Measurements from ENCODE around the gene HNRNPUL2. TPM values are rescaled to one million over a fixed set of nuclear protein-coding genes. Genes with fewer than 3 reads are reported as not detected.

HNRNPUL2 gene
- total and polyA plus RNA-seq, 2 donors from 2014 or later, result 37.1 to 49.0 TPM

GRCh38 chr11:62715150-62716130 lies 11.8 kb downstream of the HNRNPUL2 start:
- H3K9me3 ChIP-seq (ENCODE audit: control insufficient read depth in 2 of 3, insufficient read depth in 1 of 3, low read length in 3 of 3), result no peaks in the 10 kb centered on the region
- no peaks in the 10 kb centered on the region for H3K27me3 ChIP-seq (ENCODE audit: control insufficient read depth, insufficient read depth, low read length)
- H3K4me1 ChIP-seq (ENCODE audit: control insufficient read depth in 2 of 3, insufficient read depth in 2 of 3, low read depth in 1 of 3, low read length in 3 of 3), result peaks cover 0 to 8% (median 0%) of the 10 kb centered on the region in 3 donors
- H3K36me3 ChIP-seq (ENCODE audit: control insufficient read depth in 2 of 3, insufficient read depth in 3 of 3, low read length in 3 of 3), result peaks cover 23 to 80% (median 42%) of the 10 kb centered on the region in 3 donors
- H3K9ac ChIP-seq (ENCODE audit: low read length in 3 of 3), result no peak overlapping the region
- intact Hi-C loops (cut with DNase I), result no loop called here
- no peak for TF ChIP-seq CTCF (IDR thresholded peaks at IDR 0.05; ENCODE audit: borderline replicate concordance, extremely low read depth, insufficient read depth)
- no peak overlapping the region for H3K27ac ChIP-seq (ENCODE audit: low read depth in 2 of 2, low read length in 2 of 2)
- FAIRE-seq (no peak), DNase-seq (no peak)
- no peak overlapping the region for H3K4me3 ChIP-seq (ENCODE audit: low read length in 3 of 3)

- TF ChIP-seq CTCF (IDR thresholded peaks at IDR 0.05; ENCODE audit: borderline replicate concordance, extremely low read depth, insufficient read depth), result no peak
- Histone ChIP-seq H3K9me3 (ENCODE audit: control insufficient read depth in 2 of 3, insufficient read depth in 1 of 3, low read length in 3 of 3) (no peaks in the 10 kb centered on the region), H3K9ac (ENCODE audit: low read length in 3 of 3) (peak overlapping the region in 1 of 3 donors; percentile 47), H3K27ac (ENCODE audit: low read depth in 2 of 2, low read length in 2 of 2) (peak overlapping the region; percentile 43 to 45), H3K4me3 (ENCODE audit: low read length in 3 of 3) (peak overlapping the region in 1 of 3 donors; percentile 8), H3K36me3 (ENCODE audit: control insufficient read depth in 2 of 3, insufficient read depth in 3 of 3, low read length in 3 of 3) (peaks cover 16 to 62% (median 32%) of the 10 kb centered on the region in 3 donors), H3K27me3 (ENCODE audit: control insufficient read depth, insufficient read depth, low read length) (no peaks in the 10 kb centered on the region), H3K4me1 (ENCODE audit: control insufficient read depth in 2 of 3, insufficient read depth in 2 of 3, low read depth in 1 of 3, low read length in 3 of 3) (peaks cover 0 to 19% (median 15%) of the 10 kb centered on the region in 3 donors)
- intact Hi-C loops (cut with DNase I), result no loop called here
- no peak for DNase-seq
- FAIRE-seq, result no peak
Observed at GRCh38 chr11:62713343-62713742, 13.9 kb downstream of the HNRNPUL2 start.

- FAIRE-seq (no peak), DNase-seq (peak in 1 of 5 donors; percentile 22)
- Histone ChIP-seq H3K4me3 (ENCODE audit: low read length in 3 of 3) (no peak overlapping the region), H3K4me1 (ENCODE audit: control insufficient read depth in 2 of 3, insufficient read depth in 2 of 3, low read depth in 1 of 3, low read length in 3 of 3) (peaks cover 0 to 20% (median 16%) of the 10 kb centered on the region in 3 donors), H3K9ac (ENCODE audit: low read length in 3 of 3) (peak overlapping the region in 1 of 3 donors; percentile 47), H3K36me3 (ENCODE audit: control insufficient read depth in 2 of 3, insufficient read depth in 3 of 3, low read length in 3 of 3) (peaks cover 16 to 58% (median 31%) of the 10 kb centered on the region in 3 donors), H3K27me3 (ENCODE audit: control insufficient read depth, insufficient read depth, low read length) (no peaks in the 10 kb centered on the region), H3K9me3 (ENCODE audit: control insufficient read depth in 2 of 3, insufficient read depth in 1 of 3, low read length in 3 of 3) (no peaks in the 10 kb centered on the region), H3K27ac (ENCODE audit: low read depth in 2 of 2, low read length in 2 of 2) (no peak overlapping the region)
- TF ChIP-seq CTCF (IDR thresholded peaks at IDR 0.05; ENCODE audit: borderline replicate concordance, extremely low read depth, insufficient read depth), result no peak
- intact Hi-C loops (cut with DNase I), result no loop called here
Observed at GRCh38 chr11:62712861-62713260, 14.4 kb downstream of the HNRNPUL2 start.
